HCT116 (cell line): ENCODE measurements around the gene KRT7. TPM values are rescaled to one million over a fixed set of nuclear protein-coding genes. Genes with fewer than 3 reads are reported as not detected.

Source experiments
- ATAC-seq: fragments of 200-7000 bp; cut with Tn5 transposase; 2 replicates; pipeline ENCODE4 v1.9.1; 2020; ENCODE audit warnings: mild to moderate bottlenecking, moderate library complexity
- BruUV-seq: library from RNA; stranded (reverse); fragments of 400-500 nt; replicated peaks from 2 replicates; lab custom pipeline; 2021; lab: Mats Ljungman, UMichigan
- CTCF ChIA-PET: fragments of 300-600 bp; sonication (Branson Sonifier 250); formaldehyde crosslinking; loops from one replicate; lab custom pipeline; 2021; ENCODE audit warnings: antibody characterized with exemption; lab: Charles Lee
- POLR2A ChIA-PET: fragments of 300-600, 350-600 bp; sonication (Branson Sonifier 250); formaldehyde crosslinking; loops from one replicate; lab custom pipeline; 2021; ENCODE audit warnings: antibody characterized with exemption; lab: Charles Lee
- RAD21 ChIA-PET, 2 experiments: fragments of 300-600 bp; sonication (Branson Sonifier 250); formaldehyde crosslinking; loops; one replicate each; lab custom pipeline; 2023; ENCODE audit warnings: low total read pairs in 2 of 2; ENCODE audit not compliant: uncharacterized antibody in 2 of 2, unreplicated experiment in 2 of 2, low non-redundant PET in 1 of 2; lab: Charles Lee
- DNase-seq: peaks from one replicate; pipeline ENCODE4 v3.0.0-alpha.2; 2010; ENCODE audit warnings: low read depth, low spot score
- H2AFZ ChIP-seq: fragments of 200-600 bp; shearing (Covaris generic), sonication (generic); 2 replicates; pipeline ENCODE4 v1.6.1; 2017; ENCODE audit warnings: low read depth, mixed run types, mixed read lengths, antibody characterized with exemption, low read length; ENCODE audit not compliant: poor library complexity, severe bottlenecking
- H3K27ac ChIP-seq: 2 replicates; pipeline ENCODE4 v1.5.1; 2012; ENCODE audit warnings: low read depth, low read length
- H3K27me3 ChIP-seq: fragments of 200-600 bp; sonication (generic); 2 replicates; pipeline ENCODE4 v1.6.1; 2016; ENCODE audit warnings: mixed run types, low read length, mixed read lengths; ENCODE audit not compliant: insufficient read depth
- H3K36me3 ChIP-seq, 2 experiments: fragments of 200-500 bp in 1 of 2; fragments of 200-600 bp in 1 of 2; sonication (Bioruptor generic) in 1 of 2; sonication (generic) in 1 of 2; 2 replicates each; pipeline versions ENCODE4 v1.5.1 to v1.6.1; 2014 to 2016; ENCODE audit warnings: low read length in 2 of 2, inconsistent platforms in 1 of 2, mixed read lengths in 1 of 2, mixed run types in 1 of 2; ENCODE audit not compliant: insufficient read depth in 2 of 2, control insufficient read depth in 1 of 2
- H3K4me1 ChIP-seq, 2 experiments: fragments of 200-600 bp in 1 of 2; sonication (generic) in 1 of 2; 2 replicates each; pipeline versions ENCODE4 v1.5.1 to v1.6.1; 2012 to 2017; ENCODE audit warnings: low read length in 2 of 2, inconsistent platforms in 1 of 2, mild to moderate bottlenecking in 1 of 2, mixed read lengths in 1 of 2, mixed run types in 1 of 2, moderate library complexity in 1 of 2; ENCODE audit not compliant: insufficient read depth in 2 of 2, control insufficient read depth in 1 of 2
- H3K4me2 ChIP-seq: fragments of 200-600 bp; sonication (generic); 2 replicates; pipeline ENCODE4 v1.6.1; 2017; ENCODE audit warnings: mixed run types, low read length, mixed read lengths
- H3K4me3 ChIP-seq, 2 experiments: fragments of 200-600 bp in 1 of 2; sonication (generic) in 1 of 2; replicated peaks in 1 of 2; 2 replicates each; pipeline ENCODE4 v1.5.1; 2011 to 2016; ENCODE audit warnings: low read length in 2 of 2, control low read depth in 1 of 2, low read depth in 1 of 2, mild to moderate bottlenecking in 1 of 2, mixed read lengths in 1 of 2, mixed run types in 1 of 2
- H3K79me2 ChIP-seq: fragments of 200-600 bp; sonication (generic); 2 replicates; pipeline ENCODE4 v1.6.1; 2017; ENCODE audit warnings: mild to moderate bottlenecking, mixed run types, low read length, moderate library complexity, mixed read lengths; ENCODE audit not compliant: insufficient read depth
- H3K9ac ChIP-seq: fragments of 200-600 bp; sonication (generic); 2 replicates; pipeline ENCODE4 v1.6.1; 2016; ENCODE audit warnings: low read length, mixed read lengths
- H3K9me2 ChIP-seq: fragments of 200-600 bp; sonication (generic), shearing (Covaris generic); 2 replicates; pipeline ENCODE4 v1.6.1; 2017; ENCODE audit warnings: mixed run types, mild to moderate bottlenecking, moderate library complexity; ENCODE audit not compliant: insufficient read depth
- H3K9me3 ChIP-seq, 2 experiments: fragments of 200-500 bp in 1 of 2; fragments of 200-600 bp in 1 of 2; sonication (Bioruptor generic) in 1 of 2; sonication (generic) in 1 of 2; 2 replicates each; pipeline ENCODE4 v1.6.1; 2014 to 2017; ENCODE audit warnings: low read length in 2 of 2, mixed read lengths in 2 of 2, inconsistent platforms in 1 of 2, low read depth in 1 of 2, mild to moderate bottlenecking in 1 of 2, mixed run types in 1 of 2, moderate library complexity in 1 of 2; ENCODE audit not compliant: control insufficient read depth in 1 of 2, insufficient read depth in 1 of 2
- H4K20me1 ChIP-seq: fragments of 200-600 bp; sonication (generic), shearing (Covaris generic); 2 replicates; pipeline ENCODE4 v1.6.1; 2017; ENCODE audit warnings: mixed run types, mild to moderate bottlenecking, moderate library complexity; ENCODE audit not compliant: insufficient read depth
- FOSL1 ChIP-seq: IDR thresholded peaks from 2 replicates; pipeline ENCODE4 v1.6.1; 2012; ENCODE audit warnings: low read depth
- POLR2AphosphoS5 ChIP-seq: IDR thresholded peaks from 2 replicates; pipeline ENCODE4 v1.6.1; 2011; ENCODE audit warnings: mild to moderate bottlenecking, low read depth, low read length, moderate library complexity
- ZBTB33 ChIP-seq: IDR thresholded peaks from 2 replicates; pipeline ENCODE4 v1.6.1; 2011; ENCODE audit warnings: mild to moderate bottlenecking, low read length, moderate library complexity; ENCODE audit not compliant: insufficient replicate concordance; ENCODE audit errors: extremely low read depth
- intact Hi-C: fragments of 100-400 bp; cut with micrococcal nuclease; formaldehyde crosslinking; loops from 2 replicates; pipeline ENCODE4 v1.10.0; 2022
- total RNA-seq: library from RNA; stranded (reverse); gene quantifications from one replicate; pipeline ENCODE4 v1.2.1, GENCODE V29; 2021; ENCODE audit not compliant: unreplicated experiment

Gene KRT7
- total RNA-seq, 1 experiment from 2014 or later: 72.6 TPM

DNA sequence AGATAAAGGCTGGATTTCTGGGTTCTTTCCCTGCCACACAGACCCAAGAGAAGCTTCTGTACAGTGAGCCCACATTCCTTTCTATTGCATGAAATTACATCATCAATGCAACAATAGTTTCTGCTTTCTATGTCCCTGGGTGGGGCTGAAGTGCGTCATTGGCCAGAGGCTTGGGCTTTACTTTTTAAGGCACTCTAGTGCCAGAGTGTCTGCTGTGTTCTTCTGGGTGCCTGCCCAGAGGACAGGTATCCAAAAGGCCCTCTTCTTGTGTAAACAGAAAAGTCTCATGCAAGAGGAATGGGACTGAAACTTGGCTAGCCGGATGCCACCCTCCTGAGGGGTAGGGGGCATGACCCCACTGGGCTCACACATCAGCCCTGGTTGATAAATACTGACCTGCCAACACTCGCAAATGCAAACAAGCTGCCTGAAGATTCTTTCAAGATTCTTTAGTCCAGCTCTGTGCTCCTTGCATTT is 47.3 kb downstream of the KRT7 start:
- Histone ChIP-seq H4K20me1 (no peaks in the 10 kb centered on the region), H3K27ac (peak overlapping the region; percentile 73), H3K36me3 (no peaks in the 10 kb centered on the region), H3K79me2 (no peaks in the 10 kb centered on the region), H3K9me3 (no peaks in the 10 kb centered on the region), H3K4me3 (peak overlapping the region in 1 of 2 experiments; percentile 34; a peak in 2 of 4 replicates), H3K9me2 (no peaks in the 10 kb centered on the region), H3K4me2 (peak overlapping the region; percentile 88), H3K27me3 (no peaks in the 10 kb centered on the region), H3K9ac (peak overlapping the region; percentile 69), H2AFZ (no peak overlapping the region), H3K4me1 (peaks cover 55 to 80% of the 10 kb centered on the region in 2 experiments)
- peak; percentile 54 for ATAC-seq
- peak; percentile 93 for DNase-seq
- CTCF ChIA-PET: interaction anchor here (1.0 to 5.1 kb wide), 11 partner anchors 26 to 605 kb away, joined by 3 to 35 read pairs (median 11); no protein-coding TSS in a partner anchor
- intact Hi-C loops: loop anchor here (1.0 to 5.0 kb wide), 4 partner anchors 47 to 592 kb away; no protein-coding TSS in a partner anchor
- POLR2A ChIA-PET: interaction anchor here (0.7 to 6.1 kb wide), 23 partner anchors 10 to 247 kb away, joined by 3 to 41 read pairs (median 6); partner anchors contain the start of gene KRT80
- RAD21 ChIA-PET: interaction anchor here (1.0 to 1.8 kb wide), 3 partner anchors 47 to 67 kb away, joined by 3 read pairs; no protein-coding TSS in a partner anchor
- TF ChIP-seq ZBTB33: peak; percentile 51
- TF ChIP-seq POLR2AphosphoS5: peak; percentile 60
- TF ChIP-seq FOSL1: no peak
- BruUV-seq: no TSS peak
